Neural progenitor cell (in vitro differentiated cells): ENCODE results near the gene LYRM7. TPM values are rescaled to one million over a fixed set of nuclear protein-coding genes. Genes with fewer than 3 reads are reported as not detected.

Source experiments
- DNase-seq: peaks from one replicate; pipeline ENCODE4 v3.0.0-alpha.2; 2016; ENCODE audit warnings: low spot score
- H2AFZ ChIP-seq: fragments of 200-600 bp; sonication (generic); replicated peaks from 2 replicates; pipeline ENCODE4 v1.6.1; 2016; ENCODE audit warnings: antibody characterized with exemption
- H3F3A ChIP-seq: fragments of 200-600 bp; sonication (generic); 2 replicates; pipeline ENCODE4 v1.6.1; 2016; ENCODE audit warnings: antibody characterized with exemption, low read depth
- H3K27ac ChIP-seq: fragments of 200-600 bp; sonication (generic); 2 replicates; pipeline ENCODE4 v1.5.1; 2016; ENCODE audit warnings: mild to moderate bottlenecking
- H3K27me3 ChIP-seq: fragments of 200-600 bp; sonication (generic); 2 replicates; pipeline ENCODE4 v1.6.1; 2016; ENCODE audit warnings: mild to moderate bottlenecking, moderate library complexity
- H3K36me3 ChIP-seq: fragments of 200-600 bp; sonication (generic); 2 replicates; pipeline ENCODE4 v1.5.1; 2016
- H3K4me1 ChIP-seq: fragments of 200-600 bp; sonication (generic); 2 replicates; pipeline ENCODE4 v1.6.1; 2016; ENCODE audit warnings: mixed run types
- H3K4me2 ChIP-seq: fragments of 200-600 bp; sonication (generic); 2 replicates; pipeline ENCODE4 v1.6.1; 2016
- H3K4me3 ChIP-seq: fragments of 200-600 bp; sonication (generic); 2 replicates; pipeline ENCODE4 v1.5.1; 2016
- H3K79me2 ChIP-seq: fragments of 200-600 bp; sonication (generic); 2 replicates; pipeline ENCODE4 v1.6.1; 2016; ENCODE audit warnings: low read depth
- H3K9ac ChIP-seq: fragments of 200-600 bp; sonication (generic); 2 replicates; pipeline ENCODE4 v1.6.1; 2016
- H3K9me3 ChIP-seq: fragments of 200-600 bp; sonication (generic); 2 replicates; pipeline ENCODE4 v1.5.1; 2016; ENCODE audit warnings: low read depth
- H4K20me1 ChIP-seq: fragments of 200-600 bp; sonication (generic); 2 replicates; pipeline ENCODE4 v1.6.1; 2016; ENCODE audit warnings: low read depth
- H3K27ac Mint-ChIP-seq: 3 replicates; pipeline ENCODE4 v1.8.0; 2021; ENCODE audit warnings: mixed read lengths
- H3K27me3 Mint-ChIP-seq: 2 replicates; pipeline ENCODE4 v1.8.0; 2022; ENCODE audit warnings: low read depth, mild to moderate bottlenecking, inconsistent platforms, moderate library complexity, mixed read lengths; ENCODE audit not compliant: insufficient read depth
- H3K36me3 Mint-ChIP-seq: 3 replicates; pipeline ENCODE4 v1.8.0; 2021; ENCODE audit warnings: mixed read lengths
- H3K4me1 Mint-ChIP-seq: 3 replicates; pipeline ENCODE4 v1.8.0; 2021; ENCODE audit warnings: mixed read lengths
- H3K4me3 Mint-ChIP-seq: 3 replicates; pipeline ENCODE4 v1.8.0; 2021; ENCODE audit warnings: mild to moderate bottlenecking, moderate library complexity, mixed read lengths
- H3K9me3 Mint-ChIP-seq: 3 replicates; pipeline ENCODE4 v1.8.0; 2020; ENCODE audit warnings: mixed read lengths
- CTCF ChIP-seq: fragments of 200-600 bp; sonication (generic); IDR thresholded peaks from 2 replicates; pipeline ENCODE4 v1.5.1; 2017; ENCODE audit warnings: antibody characterized with exemption, mild to moderate bottlenecking
- EZH2 ChIP-seq: fragments of 200-600 bp; sonication (generic); IDR thresholded peaks from 2 replicates; pipeline ENCODE4 v1.6.1; 2017; ENCODE audit warnings: antibody characterized with exemption, mild to moderate bottlenecking, moderate library complexity
- EZH2phosphoT487 ChIP-seq: fragments of 200-600 bp; sonication (generic); IDR thresholded peaks from 2 replicates; pipeline ENCODE4 v1.6.1; 2017; ENCODE audit warnings: antibody characterized with exemption
- total RNA-seq: library from RNA; depleted of rRNA; stranded (reverse); fragments of >200 nt; gene quantifications from 2 replicates; pipeline ENCODE4 v1.2.3, GENCODE V29; 2015; ENCODE audit warnings: low replicate concordance

LYRM7 gene
- total RNA-seq, 1 donor from 2014 or later = 19.2 TPM

GRCh38 chr5:131139321-131139720, 31.4 kb upstream of the LYRM7 start:
- Mint-ChIP-seq H3K27me3 (peaks cover 3% of the 10 kb centered on the region), H3K27ac (no peak overlapping the region), H3K36me3 (no peaks in the 10 kb centered on the region), H3K9me3 (peaks cover 6% of the 10 kb centered on the region), H3K4me3 (no peak overlapping the region), H3K4me1 (no peaks in the 10 kb centered on the region)
- no peaks in the 10 kb centered on the region for H4K20me1 ChIP-seq
- no peaks in the 10 kb centered on the region for H3F3A ChIP-seq
- H3K4me3 ChIP-seq = no peak overlapping the region
- no peaks in the 10 kb centered on the region for H3K36me3 ChIP-seq
- no peak overlapping the region for H3K9ac ChIP-seq
- TF ChIP-seq EZH2phosphoT487 = no peak
- no peak for TF ChIP-seq CTCF
- no peak for TF ChIP-seq EZH2
- H3K9me3 ChIP-seq = no peaks in the 10 kb centered on the region
- H3K79me2 ChIP-seq = no peaks in the 10 kb centered on the region
- no peak overlapping the region for H3K4me2 ChIP-seq
- no peak overlapping the region for H3K27ac ChIP-seq
- DNase-seq = no peak
- no peaks in the 10 kb centered on the region for H3K27me3 ChIP-seq
- no peak overlapping the region for H2AFZ ChIP-seq
- no peaks in the 10 kb centered on the region for H3K4me1 ChIP-seq

DNA sequence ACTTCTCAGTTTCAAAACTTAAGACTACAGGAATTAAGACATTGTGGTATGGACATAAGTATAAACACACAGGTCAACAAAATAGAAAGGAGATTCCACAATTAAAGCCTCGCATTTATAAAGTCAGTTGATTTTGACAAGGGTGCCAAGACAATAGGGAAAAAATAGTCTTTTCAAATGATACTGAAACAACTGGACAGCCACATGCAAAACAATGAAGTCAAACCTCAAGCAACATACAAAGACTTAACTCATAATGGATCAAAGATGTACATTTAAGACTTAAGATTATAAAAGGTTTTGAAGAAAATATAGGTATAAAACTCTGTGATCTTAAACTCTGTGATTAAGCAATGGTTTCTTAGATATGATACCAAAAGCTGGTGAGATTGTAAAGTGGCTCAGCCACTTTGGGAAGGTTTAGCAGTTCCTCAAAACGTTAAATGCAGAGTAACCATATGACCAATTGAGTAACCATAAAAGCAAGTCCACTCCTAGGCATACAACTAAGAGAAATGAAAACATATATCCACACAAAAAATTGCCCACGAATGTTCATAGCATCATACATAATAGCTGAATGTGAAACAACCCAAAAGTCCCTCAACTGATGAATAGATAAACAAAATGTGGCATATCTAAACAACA, 27.6 kb upstream of the LYRM7 start:
- H3F3A ChIP-seq = no peaks in the 10 kb centered on the region
- H4K20me1 ChIP-seq = no peaks in the 10 kb centered on the region
- H3K27ac ChIP-seq = no peak overlapping the region
- Mint-ChIP-seq H3K36me3 (no peaks in the 10 kb centered on the region), H3K27me3 (peaks cover 3% of the 10 kb centered on the region), H3K9me3 (peaks cover 4% of the 10 kb centered on the region), H3K4me3 (no peak overlapping the region), H3K4me1 (no peaks in the 10 kb centered on the region), H3K27ac (no peak overlapping the region)
- DNase-seq = no peak
- no peak overlapping the region for H3K4me3 ChIP-seq
- H3K4me1 ChIP-seq = no peaks in the 10 kb centered on the region
- no peak overlapping the region for H2AFZ ChIP-seq
- no peak overlapping the region for H3K4me2 ChIP-seq
- H3K9ac ChIP-seq = no peak overlapping the region
- no peaks in the 10 kb centered on the region for H3K27me3 ChIP-seq
- H3K79me2 ChIP-seq = no peaks in the 10 kb centered on the region
- no peaks in the 10 kb centered on the region for H3K36me3 ChIP-seq
- no peaks in the 10 kb centered on the region for H3K9me3 ChIP-seq
- TF ChIP-seq CTCF = no peak
- TF ChIP-seq EZH2phosphoT487 = no peak
- no peak for TF ChIP-seq EZH2

GRCh38 chr5:131147258-131147657, 23.5 kb upstream of the LYRM7 start:
- H3F3A ChIP-seq = no peaks in the 10 kb centered on the region
- H3K4me1 ChIP-seq = no peaks in the 10 kb centered on the region
- H3K27me3 ChIP-seq = no peaks in the 10 kb centered on the region
- no peaks in the 10 kb centered on the region for H3K36me3 Mint-ChIP-seq
- DNase-seq = no peak
- H4K20me1 ChIP-seq = no peaks in the 10 kb centered on the region
- no peak overlapping the region for H3K9ac ChIP-seq
- H3K27ac Mint-ChIP-seq = no peak overlapping the region
- no peaks in the 10 kb centered on the region for H3K9me3 Mint-ChIP-seq
- H2AFZ ChIP-seq = no peak overlapping the region
- H3K79me2 ChIP-seq = no peaks in the 10 kb centered on the region
- no peak overlapping the region for H3K4me2 ChIP-seq
- H3K9me3 ChIP-seq = no peaks in the 10 kb centered on the region
- H3K27me3 Mint-ChIP-seq = no peaks in the 10 kb centered on the region
- H3K4me1 Mint-ChIP-seq = no peaks in the 10 kb centered on the region
- no peak overlapping the region for H3K4me3 Mint-ChIP-seq
- TF ChIP-seq EZH2phosphoT487 = no peak
- TF ChIP-seq CTCF = no peak
- no peak for TF ChIP-seq EZH2
- H3K27ac ChIP-seq = no peak overlapping the region
- H3K36me3 ChIP-seq = no peaks in the 10 kb centered on the region
- no peak overlapping the region for H3K4me3 ChIP-seq
